HG03558 (cell line): ENCODE data around the gene SVOP.
"Not testable (repeated sequence)": the region's sequence is repeated elsewhere in the genome, so short reads cannot be mapped to it uniquely, and the experiment has no call there.

ENCODE experiments used
- ATAC-seq: cut with Tn5 transposase; IDR thresholded peaks from one replicate; pipeline ENCODE4 v1.9.1; 2021; ENCODE audit warnings: moderate number of reproducible peaks; ENCODE audit not compliant: unreplicated experiment; ENCODE audit errors: extremely low read depth

The SVOP gene

DNA sequence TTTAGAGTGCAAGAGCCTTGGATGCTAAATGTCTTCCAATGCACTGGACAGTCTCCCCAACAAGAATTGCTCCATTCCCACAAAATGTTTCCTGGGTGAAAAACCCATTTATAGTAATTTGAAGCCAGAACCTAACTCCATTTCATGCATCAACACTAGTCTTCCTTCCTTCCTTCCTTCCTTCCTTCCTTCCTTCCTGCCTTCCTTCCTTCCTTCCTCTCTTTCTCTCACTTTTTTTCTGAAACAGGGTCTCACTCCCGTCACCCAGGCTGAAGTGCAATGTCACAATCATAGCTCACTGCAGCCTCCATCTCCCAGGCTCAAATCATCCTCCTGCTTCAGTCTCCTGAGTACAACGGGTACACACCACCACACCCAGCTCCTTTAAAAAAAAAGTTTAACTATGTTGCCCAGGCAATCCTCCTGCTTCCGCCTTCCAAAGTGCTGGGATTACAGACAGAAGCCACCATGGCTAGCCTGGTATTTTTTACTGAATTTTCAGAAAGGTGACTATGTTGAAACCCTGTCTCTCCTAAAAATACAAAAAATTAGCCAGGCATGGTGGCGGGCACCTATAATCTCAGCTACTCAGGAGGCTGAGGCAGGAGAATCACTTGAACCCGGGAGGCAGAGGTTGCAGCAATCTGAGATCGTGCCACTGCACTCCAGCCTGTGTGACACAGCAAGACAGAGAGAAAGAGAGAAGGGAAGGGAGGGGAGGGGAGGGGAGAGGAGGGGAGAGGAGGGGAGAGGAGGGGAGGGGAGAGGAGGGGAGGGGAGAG, 161.5 kb downstream of the SVOP start:
- ATAC-seq, result not testable (repeated sequence)

DNA sequence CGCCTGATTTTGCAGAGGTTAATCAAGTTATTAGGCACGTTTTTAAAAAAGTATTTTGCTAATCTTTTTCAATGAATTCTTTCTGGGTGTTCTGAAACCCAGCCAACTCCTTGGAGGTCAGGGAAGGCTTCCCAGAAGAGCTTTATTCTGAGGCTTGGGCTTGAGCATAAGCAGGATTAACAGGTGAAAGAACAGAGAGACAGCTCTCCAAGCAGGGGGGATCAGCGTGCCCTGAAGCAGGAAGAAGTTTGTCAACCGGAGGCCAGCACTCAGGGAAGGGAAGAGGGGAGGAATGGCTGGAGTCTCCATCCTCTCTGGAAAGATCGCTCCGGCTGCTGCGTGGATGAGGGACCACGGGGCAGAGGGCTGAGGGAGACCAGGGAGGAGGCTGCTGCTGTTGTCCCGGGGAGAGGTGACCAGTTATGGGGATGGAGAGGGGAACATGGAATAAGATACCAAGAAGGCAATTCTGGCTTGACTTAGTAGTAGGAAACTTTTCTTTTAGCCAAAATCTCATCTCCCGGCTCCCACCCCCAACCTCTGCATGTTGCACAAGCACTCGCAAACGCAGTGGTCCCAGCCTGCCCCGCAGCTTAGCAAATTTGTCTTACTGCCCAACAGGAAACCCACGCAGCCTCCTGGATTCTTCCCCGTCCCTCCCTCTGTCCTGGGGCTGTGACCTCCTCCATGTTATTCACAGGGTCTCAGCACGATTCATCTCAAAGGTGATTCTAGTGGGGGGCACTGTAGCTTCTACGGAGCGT, 162.4 kb downstream of the SVOP start:
- no peak for ATAC-seq
